KMS-11 (cell line): Measurements from ENCODE around the gene BCDIN3D.

Experiments
- H2AFZ ChIP-seq: fragments of 200-600 bp; sonication (generic); 2 replicates; pipeline ENCODE4 v1.6.1; 2016; ENCODE audit warnings: antibody characterized with exemption, mixed run types, low read depth
- H3K27ac ChIP-seq: fragments of 200-600 bp; sonication (generic); 2 replicates; pipeline ENCODE4 v1.6.1; 2016; ENCODE audit warnings: mild to moderate bottlenecking, mixed run types
- H3K27me3 ChIP-seq: fragments of 200-600 bp; sonication (generic); 2 replicates; pipeline ENCODE4 v1.6.1; 2017; ENCODE audit warnings: mild to moderate bottlenecking, low read depth, mixed run types, moderate library complexity; ENCODE audit not compliant: insufficient read depth
- H3K36me3 ChIP-seq: fragments of 200-600 bp; sonication (generic); 2 replicates; pipeline ENCODE4 v1.6.1; 2017; ENCODE audit warnings: mild to moderate bottlenecking, mixed run types; ENCODE audit not compliant: insufficient read depth
- H3K4me1 ChIP-seq: fragments of 200-600 bp; sonication (generic); 2 replicates; pipeline ENCODE4 v1.6.1; 2016; ENCODE audit warnings: mild to moderate bottlenecking, low read depth, mixed run types; ENCODE audit not compliant: poor library complexity, severe bottlenecking
- H3K4me2 ChIP-seq: fragments of 200-600 bp; sonication (generic); 2 replicates; pipeline ENCODE4 v1.7.0; 2016; ENCODE audit warnings: mild to moderate bottlenecking, mixed run types
- H3K4me3 ChIP-seq: fragments of 200-600 bp; sonication (generic); IDR thresholded peaks from 2 replicates; pipeline ENCODE4 v1.6.1; 2017; ENCODE audit warnings: low read depth, low read length, mixed read lengths; ENCODE audit not compliant: insufficient read depth
- H3K79me2 ChIP-seq: fragments of 200-600 bp; sonication (generic); 2 replicates; pipeline ENCODE4 v1.6.1; 2016; ENCODE audit warnings: low read depth, mixed run types; ENCODE audit not compliant: insufficient read depth
- H3K9ac ChIP-seq: fragments of 200-600 bp; sonication (generic); 2 replicates; pipeline ENCODE4 v1.6.1; 2016; ENCODE audit warnings: mild to moderate bottlenecking, mixed run types
- H4K20me1 ChIP-seq: fragments of 200-600 bp; sonication (generic); 2 replicates; pipeline ENCODE4 v1.6.1; 2016; ENCODE audit warnings: mild to moderate bottlenecking, mixed run types; ENCODE audit not compliant: insufficient read depth
- CTCF ChIP-seq: fragments of 200-600 bp; sonication (generic); conservative IDR thresholded peaks from 2 replicates; pipeline ENCODE4 v1.6.1; 2017; ENCODE audit warnings: low read depth, mild to moderate bottlenecking, antibody characterized with exemption, low read length, moderate library complexity, mixed read lengths

BCDIN3D gene

GRCh38 chr12:49825971-49826421 is 16.9 kb downstream of the BCDIN3D start:
- no peak overlapping the region for H3K4me2 ChIP-seq
- H3K36me3 ChIP-seq: no peaks in the 10 kb centered on the region
- no peak overlapping the region for H3K27ac ChIP-seq
- no peak overlapping the region for H3K4me3 ChIP-seq
- TF ChIP-seq CTCF: no peak
- no peak overlapping the region for H2AFZ ChIP-seq
- peaks cover 7% of the 10 kb centered on the region for H3K4me1 ChIP-seq
- H3K9ac ChIP-seq: no peak overlapping the region
- H3K79me2 ChIP-seq: no peaks in the 10 kb centered on the region
- H4K20me1 ChIP-seq: no peaks in the 10 kb centered on the region
- H3K27me3 ChIP-seq: peaks cover 13% of the 10 kb centered on the region; the same call in 1 of the 2 replicates

- no peak for TF ChIP-seq CTCF
- Histone ChIP-seq H3K27ac (no peak overlapping the region), H3K4me1 (peaks cover 7% of the 10 kb centered on the region), H3K79me2 (no peaks in the 10 kb centered on the region), H2AFZ (no peak overlapping the region), H4K20me1 (no peaks in the 10 kb centered on the region), H3K4me3 (no peak overlapping the region), H3K36me3 (no peaks in the 10 kb centered on the region), H3K9ac (no peak overlapping the region), H3K4me2 (no peak overlapping the region), H3K27me3 (peaks cover 13% of the 10 kb centered on the region; the same call in 1 of the 2 replicates)
Observed at GRCh38 chr12:49825360-49825970, 17.4 kb downstream of the BCDIN3D start.

- Histone ChIP-seq H3K27ac (no peak overlapping the region), H3K36me3 (no peaks in the 10 kb centered on the region), H3K27me3 (peaks cover 13% of the 10 kb centered on the region; the same call in 1 of the 2 replicates), H3K4me3 (no peak overlapping the region), H4K20me1 (no peaks in the 10 kb centered on the region), H3K9ac (no peak overlapping the region), H3K4me1 (peaks cover 7% of the 10 kb centered on the region), H3K4me2 (no peak overlapping the region), H2AFZ (no peak overlapping the region), H3K79me2 (no peaks in the 10 kb centered on the region)
- TF ChIP-seq CTCF: no peak
Observed at GRCh38 chr12:49824895-49825294, 18.0 kb downstream of the BCDIN3D start.

DNA sequence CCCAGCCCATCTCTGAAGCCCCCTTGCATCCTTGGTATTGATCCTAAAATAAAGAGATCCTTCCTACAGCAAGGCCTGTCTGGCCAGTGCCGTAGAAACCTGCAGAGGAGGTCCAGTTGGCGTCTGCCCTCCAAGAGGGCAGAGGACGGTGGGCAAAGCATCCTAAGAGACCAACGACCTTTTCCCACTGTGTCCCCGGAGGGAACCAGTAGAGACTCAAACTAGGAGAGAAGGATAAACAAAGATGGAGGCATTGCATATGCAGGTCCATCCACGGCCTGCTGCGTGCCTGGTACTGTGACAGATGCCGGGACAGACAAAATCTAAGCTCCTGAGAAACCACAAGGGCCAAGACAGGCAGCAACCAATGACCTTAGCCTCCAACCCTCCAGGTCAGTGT is 18.5 kb downstream of the BCDIN3D start:
- H2AFZ ChIP-seq: no peak overlapping the region
- H4K20me1 ChIP-seq: no peaks in the 10 kb centered on the region
- no peak overlapping the region for H3K4me3 ChIP-seq
- no peak overlapping the region for H3K4me2 ChIP-seq
- no peak for TF ChIP-seq CTCF
- H3K9ac ChIP-seq: no peak overlapping the region
- no peaks in the 10 kb centered on the region for H3K36me3 ChIP-seq
- no peaks in the 10 kb centered on the region for H3K79me2 ChIP-seq
- peaks cover 7% of the 10 kb centered on the region for H3K4me1 ChIP-seq
- peaks cover 13% of the 10 kb centered on the region; the same call in 1 of the 2 replicates for H3K27me3 ChIP-seq
- H3K27ac ChIP-seq: no peak overlapping the region
